ENCODE data around the gene RNF20.

DNA sequence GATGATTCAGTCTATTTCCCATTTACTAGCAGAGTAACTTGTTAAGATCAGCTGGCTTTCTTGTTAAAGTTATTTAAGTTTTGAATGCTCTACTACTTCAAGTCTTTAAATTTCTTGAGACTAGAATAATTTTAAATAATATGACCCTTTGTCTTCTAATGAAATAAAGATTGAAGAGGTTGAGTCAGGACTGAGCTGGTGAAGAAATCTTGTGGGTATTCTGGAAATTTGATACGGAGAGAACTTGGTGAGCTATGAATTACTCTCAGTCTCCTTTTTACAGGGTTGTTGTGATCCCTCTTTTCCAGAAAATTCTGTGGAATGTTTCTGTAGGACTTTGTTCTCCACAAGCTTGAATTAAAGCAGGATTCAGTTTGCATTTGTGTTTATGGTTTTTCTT is 29.3 kb downstream of the RNF20 start:
- TF ChIP-seq EZH2 (IDR thresholded peaks at IDR 0.05; ENCODE audit: borderline replicate concordance, low read depth, low read length, severe bottlenecking): no peak
- TF ChIP-seq, protein P1, sequence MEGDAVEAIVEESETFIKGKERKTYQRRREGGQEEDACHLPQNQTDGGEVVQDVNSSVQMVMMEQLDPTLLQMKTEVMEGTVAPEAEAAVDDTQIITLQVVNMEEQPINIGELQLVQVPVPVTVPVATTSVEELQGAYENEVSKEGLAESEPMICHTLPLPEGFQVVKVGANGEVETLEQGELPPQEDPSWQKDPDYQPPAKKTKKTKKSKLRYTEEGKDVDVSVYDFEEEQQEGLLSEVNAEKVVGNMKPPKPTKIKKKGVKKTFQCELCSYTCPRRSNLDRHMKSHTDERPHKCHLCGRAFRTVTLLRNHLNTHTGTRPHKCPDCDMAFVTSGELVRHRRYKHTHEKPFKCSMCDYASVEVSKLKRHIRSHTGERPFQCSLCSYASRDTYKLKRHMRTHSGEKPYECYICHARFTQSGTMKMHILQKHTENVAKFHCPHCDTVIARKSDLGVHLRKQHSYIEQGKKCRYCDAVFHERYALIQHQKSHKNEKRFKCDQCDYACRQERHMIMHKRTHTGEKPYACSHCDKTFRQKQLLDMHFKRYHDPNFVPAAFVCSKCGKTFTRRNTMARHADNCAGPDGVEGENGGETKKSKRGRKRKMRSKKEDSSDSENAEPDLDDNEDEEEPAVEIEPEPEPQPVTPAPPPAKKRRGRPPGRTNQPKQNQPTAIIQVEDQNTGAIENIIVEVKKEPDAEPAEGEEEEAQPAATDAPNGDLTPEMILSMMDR (IDR thresholded peaks at IDR 0.05; ENCODE audit: borderline replicate concordance, extremely low read depth, low read length, poor library complexity, severe bottlenecking): no peak

Measured in DND-41 (cell line).